GM21737 (cell line): Measurements from ENCODE around the gene DAAM1.

Source experiments
- ATAC-seq: cut with Tn5 transposase; IDR thresholded peaks from one replicate; pipeline ENCODE4 v1.9.1; 2021; ENCODE audit warnings: mild to moderate bottlenecking, moderate library complexity; ENCODE audit not compliant: unreplicated experiment

The DAAM1 gene

DNA sequence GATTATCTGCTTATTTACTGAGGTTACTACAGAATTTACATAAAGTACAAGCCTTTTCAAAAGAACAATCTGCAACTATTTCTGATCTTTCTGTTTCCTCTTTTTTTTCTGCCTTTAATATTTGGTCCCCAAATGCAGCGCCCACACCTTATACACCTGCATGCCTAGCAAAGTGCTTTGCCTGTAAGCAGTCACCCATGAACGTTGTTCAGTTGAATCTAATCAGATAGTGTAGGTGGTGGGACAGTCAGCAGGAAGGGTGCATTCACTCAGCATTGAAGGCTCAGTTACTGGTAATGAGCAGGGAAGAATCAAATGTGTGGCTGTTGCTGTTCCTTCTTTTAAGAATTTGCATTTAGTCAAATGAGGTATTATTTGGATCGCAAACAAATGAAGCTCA lies 168.3 kb downstream of the DAAM1 start:
- no peak for ATAC-seq

GRCh38 chr14:59358102-59358501 lies 169.6 kb downstream of the DAAM1 start:
- no peak for ATAC-seq

GRCh38 chr14:59358784-59359183 lies 170.3 kb downstream of the DAAM1 start:
- no peak for ATAC-seq

- no peak for ATAC-seq
Observed at GRCh38 chr14:59359431-59360124, 171.1 kb downstream of the DAAM1 start.

- ATAC-seq, result no peak
Observed at GRCh38 chr14:59360233-59360632, 171.8 kb downstream of the DAAM1 start.

- no peak for ATAC-seq
Observed at GRCh38 chr14:59360923-59361794, 172.7 kb downstream of the DAAM1 start.

DNA sequence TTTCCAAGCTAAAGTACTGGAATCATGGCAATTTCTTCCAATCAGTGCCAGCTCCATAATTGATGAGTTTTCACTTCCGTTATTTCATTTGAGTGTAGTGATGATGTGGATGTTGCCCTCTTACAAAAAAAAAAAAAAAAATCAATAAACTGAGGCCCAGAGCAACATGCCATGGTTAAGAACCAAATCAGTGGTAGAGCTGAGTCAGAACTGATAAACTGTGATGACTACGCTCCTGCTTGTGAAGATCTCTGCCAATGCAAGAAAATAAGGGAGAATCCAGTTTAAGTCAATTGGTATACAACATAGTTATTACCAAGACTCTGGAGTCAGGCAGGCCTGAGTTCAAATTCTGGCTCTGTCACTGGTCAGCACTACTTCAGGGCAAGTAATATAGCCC lies 174.0 kb downstream of the DAAM1 start:
- ATAC-seq, result no peak

GRCh38 chr14:59363531-59364226 lies 175.2 kb downstream of the DAAM1 start:
- ATAC-seq, result no peak

- no peak for ATAC-seq
Observed at GRCh38 chr14:59370158-59370742, 181.8 kb downstream of the DAAM1 start.

DNA sequence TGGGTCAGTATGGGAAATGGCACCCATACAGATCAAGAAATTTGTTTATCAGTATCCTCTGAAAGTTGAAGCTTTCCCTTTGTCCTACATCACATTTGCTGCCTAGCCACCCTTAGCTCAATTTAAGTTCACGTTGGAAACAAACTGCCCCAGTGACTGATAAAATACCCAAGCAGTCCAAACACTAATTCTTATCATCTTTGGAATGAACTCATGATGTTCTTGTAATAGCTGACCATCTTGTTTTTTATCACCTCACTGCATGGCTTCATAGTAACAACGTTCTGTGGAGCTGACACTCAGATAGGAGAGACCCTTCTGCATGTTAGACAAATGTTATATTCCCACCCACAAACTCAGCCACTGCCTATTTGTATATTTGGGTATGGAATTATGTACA lies 183.3 kb downstream of the DAAM1 start:
- ATAC-seq, result no peak

GRCh38 chr14:59374048-59374447 lies 185.6 kb downstream of the DAAM1 start:
- no peak for ATAC-seq

DNA sequence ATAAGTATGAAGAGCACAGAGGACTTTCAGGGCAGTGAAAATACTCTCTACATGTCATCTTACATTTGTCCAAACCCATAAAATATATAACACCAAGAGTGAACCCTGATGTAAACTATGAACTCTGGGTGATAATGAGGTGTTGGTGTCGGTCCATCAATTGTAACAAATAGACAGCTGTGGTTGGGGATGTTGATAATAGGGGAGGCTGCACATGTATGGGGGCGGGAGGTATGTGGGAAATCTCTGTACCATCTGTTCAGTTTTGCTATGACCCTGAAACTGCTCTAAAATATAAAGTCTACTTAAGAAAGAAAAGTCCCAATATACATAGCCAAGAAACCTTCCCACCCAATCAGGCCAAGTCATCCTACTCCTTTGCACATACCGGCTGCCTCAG lies 188.2 kb downstream of the DAAM1 start:
- ATAC-seq, result no peak

- no peak for ATAC-seq
Observed at GRCh38 chr14:59377491-59377890, 189.0 kb downstream of the DAAM1 start.

DNA sequence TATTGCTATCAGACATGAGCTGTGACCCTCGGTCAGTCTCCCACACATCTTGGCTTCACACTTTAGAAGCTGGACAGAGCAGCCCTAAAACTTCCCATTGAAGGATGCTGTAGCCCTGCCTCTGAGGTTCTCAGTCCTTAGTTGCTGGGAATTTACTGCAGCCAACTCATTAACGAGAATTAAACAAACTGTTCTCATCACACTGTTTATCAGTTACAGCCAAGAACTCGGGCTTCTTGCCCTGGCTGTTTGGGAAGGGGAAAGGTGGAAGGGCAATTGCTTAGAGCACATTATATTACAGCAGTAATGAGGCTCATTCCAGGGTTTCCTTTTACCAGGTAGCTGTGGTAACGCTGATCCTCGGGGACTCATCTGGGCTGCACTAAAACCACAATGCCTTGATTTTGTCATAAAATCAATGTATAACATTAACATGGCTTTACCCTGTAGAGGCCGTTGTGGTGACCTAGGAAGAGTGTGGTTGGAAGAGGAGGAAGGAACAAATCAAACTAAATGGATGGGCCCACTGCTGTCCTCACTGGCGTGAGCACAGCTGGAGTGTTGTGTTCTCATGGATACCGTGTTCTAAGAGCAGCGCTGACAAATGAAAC lies 189.6 kb downstream of the DAAM1 start:
- ATAC-seq, result no peak

DNA sequence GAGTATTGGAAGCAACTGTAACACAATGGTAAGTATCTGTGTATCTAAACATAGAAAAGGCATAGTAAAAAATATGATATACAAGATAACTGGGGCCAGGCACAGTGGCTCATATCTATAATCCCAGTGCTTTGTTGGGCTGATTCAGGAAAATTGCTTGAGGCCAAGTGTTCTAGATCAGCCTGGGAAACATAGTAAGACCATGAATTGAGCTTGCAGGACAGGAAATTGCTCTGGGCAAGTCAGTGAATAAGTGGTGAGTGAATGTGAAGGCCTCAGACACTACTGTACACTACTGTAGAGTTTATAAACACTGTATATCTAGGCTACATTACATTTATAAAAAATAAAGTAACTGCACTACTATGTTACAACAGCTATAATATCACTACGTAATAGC lies 201.5 kb downstream of the DAAM1 start:
- ATAC-seq, result no peak

- ATAC-seq, result no peak
Observed at GRCh38 chr14:59391388-59391787, 202.9 kb downstream of the DAAM1 start.

GRCh38 chr14:59394268-59394667 lies 205.8 kb downstream of the DAAM1 start:
- no peak for ATAC-seq

DNA sequence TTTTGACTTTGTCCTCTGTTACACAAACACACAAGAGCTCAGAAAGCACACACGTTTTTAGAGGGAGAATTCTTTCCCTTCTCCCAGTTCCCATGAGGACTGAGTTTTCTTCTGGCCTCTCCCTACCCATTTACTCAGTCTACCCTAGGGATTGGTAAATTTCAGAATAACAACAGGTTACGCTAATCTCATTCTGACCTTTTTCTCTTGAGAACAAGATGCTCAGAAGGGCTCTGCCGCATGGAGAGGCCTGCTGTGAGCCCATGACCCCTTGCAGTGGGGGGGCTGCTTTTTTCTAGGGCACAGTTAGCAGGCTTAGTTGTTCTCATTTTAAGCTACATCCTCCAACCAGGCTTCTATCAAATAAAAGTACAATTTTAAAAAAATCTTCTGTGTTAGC lies 207.2 kb downstream of the DAAM1 start:
- no peak for ATAC-seq

GRCh38 chr14:59398841-59399240 lies 210.4 kb downstream of the DAAM1 start:
- ATAC-seq, result no peak

DNA sequence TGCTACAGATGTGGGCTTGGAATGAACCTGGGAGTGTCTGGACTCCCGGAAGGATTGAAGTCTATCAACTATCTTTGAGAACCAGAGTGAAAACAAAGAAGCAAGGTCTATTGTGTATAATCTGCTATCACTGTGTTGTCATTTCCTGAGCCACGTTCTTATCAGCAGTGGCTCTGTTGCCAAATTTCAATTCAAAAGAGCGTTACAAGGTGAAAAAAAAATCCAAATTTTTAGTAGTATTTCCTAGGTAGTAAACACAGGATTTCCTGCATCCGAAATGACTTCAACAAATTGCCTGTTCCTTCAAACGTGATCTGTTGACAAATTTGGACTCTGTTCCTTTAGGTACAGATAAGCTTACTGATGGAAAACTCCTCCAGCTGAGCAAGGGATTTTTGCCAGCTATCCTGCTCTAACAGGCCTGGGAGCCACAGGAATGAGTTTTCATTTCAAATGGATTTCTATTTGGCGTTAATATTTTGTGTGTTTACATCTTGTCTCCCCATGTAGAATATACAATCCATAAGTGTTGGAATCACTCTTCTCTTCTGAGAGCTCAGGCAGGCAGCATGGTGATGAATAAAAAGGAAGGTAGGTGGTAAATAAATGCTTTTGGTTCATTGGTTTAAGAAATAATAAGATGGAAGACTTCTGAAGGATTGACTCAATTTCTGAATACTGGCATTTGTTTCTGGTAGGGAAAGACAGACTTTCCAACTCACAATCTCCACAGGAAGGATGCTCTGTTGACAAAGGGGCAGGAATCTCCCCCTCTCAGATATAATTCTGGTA lies 218.2 kb downstream of the DAAM1 start:
- no peak for ATAC-seq
